ENCODE data around the gene IL26.
"Not testable (repeated sequence)": the region's sequence is repeated elsewhere in the genome, so short reads cannot be mapped to it uniquely, and the experiment has no call there.

Gene IL26

DNA sequence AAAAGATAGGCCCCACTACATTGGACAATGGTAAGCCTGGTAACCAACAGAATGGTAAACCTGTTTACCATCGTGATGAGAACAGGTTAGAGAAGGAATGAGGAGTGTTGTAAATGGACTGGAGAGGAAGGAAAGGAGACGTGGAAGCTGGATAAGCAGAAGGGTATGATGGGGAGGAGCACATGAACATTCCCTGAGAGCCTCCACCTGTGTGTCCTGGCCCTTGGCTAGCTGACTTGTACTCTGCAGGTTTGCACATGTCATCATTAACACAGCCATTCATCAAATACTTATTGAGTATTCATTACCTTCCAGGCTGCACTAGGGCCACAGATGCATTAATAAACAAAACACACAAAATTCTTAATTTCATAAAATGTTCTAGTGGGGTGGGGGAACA, 4.3 kb upstream of the IL26 start:
- Mint-ChIP-seq H3K4me1 (no peaks in the 10 kb centered on the region), H3K9me3 (no peaks in the 10 kb centered on the region), H3K4me3 (no peak overlapping the region), H3K27me3 (no peaks in the 10 kb centered on the region), H3K27ac (no peak overlapping the region), H3K36me3 (no peaks in the 10 kb centered on the region)
- no peak for ATAC-seq

DNA sequence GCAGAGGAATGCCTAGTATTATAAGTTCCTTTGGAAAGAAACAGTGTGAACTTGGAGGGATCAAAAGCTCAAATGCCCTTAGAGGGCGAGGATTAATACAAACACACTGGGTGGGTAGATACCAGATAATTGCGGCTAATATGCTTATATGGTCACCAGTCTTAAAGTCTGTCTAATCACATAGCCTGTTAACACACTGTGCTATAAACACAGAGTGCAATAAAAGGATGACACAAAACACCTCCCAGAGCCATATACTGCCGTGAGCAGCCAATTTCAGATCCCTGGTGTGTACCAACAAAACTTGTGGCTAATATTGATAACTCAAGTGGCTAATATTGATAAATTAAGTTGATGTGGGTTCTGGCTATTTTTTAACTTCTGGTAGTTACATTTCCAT, 1.7 kb upstream of the IL26 start:
- Mint-ChIP-seq H3K36me3 (no peaks in the 10 kb centered on the region), H3K9me3 (no peaks in the 10 kb centered on the region), H3K4me1 (peaks cover 6% of the 10 kb centered on the region), H3K27ac (no peak overlapping the region), H3K4me3 (no peak overlapping the region), H3K27me3 (peaks cover 7% of the 10 kb centered on the region)
- no peak for ATAC-seq

DNA sequence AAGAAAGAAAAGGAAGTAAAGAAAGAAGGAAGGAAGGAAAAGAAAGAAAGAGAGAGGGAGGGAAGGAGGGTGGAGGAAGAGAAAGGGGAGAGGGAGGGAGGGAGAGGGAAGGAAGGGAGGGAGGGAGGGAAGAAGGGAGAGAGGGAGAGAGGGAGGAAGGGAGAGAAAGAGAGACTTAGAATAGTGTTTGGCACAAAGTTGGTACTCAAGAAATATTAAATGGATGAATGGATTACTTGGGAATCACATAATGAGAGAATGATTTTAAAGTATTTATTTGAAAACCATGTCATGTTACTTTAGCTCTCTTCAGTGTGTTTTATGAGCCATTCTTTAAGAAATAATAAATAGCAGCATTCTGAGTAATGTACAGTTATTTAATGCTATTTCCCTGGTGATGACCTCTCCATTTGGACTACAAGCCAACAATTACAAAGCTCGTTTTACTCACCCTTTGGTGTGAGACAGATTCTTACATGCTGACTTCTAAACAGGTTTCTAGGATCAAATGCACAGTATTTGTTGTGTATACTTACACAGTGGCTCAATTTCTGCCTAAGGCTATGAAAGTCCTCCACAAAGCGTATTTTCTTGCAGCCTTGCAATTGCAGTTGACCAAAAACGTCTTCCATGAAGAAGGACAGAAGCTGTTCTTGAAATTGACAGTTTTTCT, 861 bp downstream of the IL26 start:
- no peak overlapping the region for H3K4me3 Mint-ChIP-seq
- ATAC-seq: no peak
- no peaks in the 10 kb centered on the region for H3K9me3 Mint-ChIP-seq
- no peak overlapping the region for H3K27ac Mint-ChIP-seq
- H3K36me3 Mint-ChIP-seq: no peaks in the 10 kb centered on the region
- peaks cover 7% of the 10 kb centered on the region for H3K27me3 Mint-ChIP-seq
- peaks cover 6% of the 10 kb centered on the region for H3K4me1 Mint-ChIP-seq

DNA sequence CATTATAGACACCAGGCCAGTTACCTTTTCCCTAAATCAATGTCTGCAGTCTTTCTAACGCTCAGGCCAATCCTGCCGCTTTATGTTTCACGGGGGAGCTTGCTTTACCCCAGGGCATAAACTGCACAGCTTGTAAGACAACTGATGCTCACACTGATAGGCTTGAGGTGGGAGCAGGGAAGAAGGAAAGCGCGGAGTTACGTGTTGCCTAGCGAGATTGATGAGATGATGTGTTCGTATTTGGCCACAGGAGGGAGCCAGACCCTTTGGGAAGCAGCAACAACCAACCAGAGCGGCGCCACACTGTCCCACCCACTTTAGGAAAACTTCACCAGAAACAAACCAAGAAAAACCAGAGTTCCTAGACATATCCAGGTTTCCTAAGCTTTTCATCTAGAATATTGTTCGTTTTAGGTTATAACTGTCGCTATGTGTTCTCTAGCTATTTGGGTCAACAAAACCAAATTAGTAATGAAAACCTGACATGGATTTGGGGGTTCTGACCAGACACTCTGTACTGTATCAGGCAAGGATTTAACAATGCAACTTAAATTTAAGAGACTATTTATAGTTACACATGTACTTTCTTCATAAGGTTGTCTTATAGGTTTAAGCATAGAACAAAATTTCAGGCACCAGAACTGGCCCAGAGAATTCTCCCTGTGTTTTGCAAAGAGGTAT, 2.4 kb downstream of the IL26 start:
- Mint-ChIP-seq H3K4me1 (peaks cover 6% of the 10 kb centered on the region), H3K27me3 (peaks cover 7% of the 10 kb centered on the region), H3K27ac (peak overlapping the region; percentile 27), H3K36me3 (no peaks in the 10 kb centered on the region), H3K9me3 (no peaks in the 10 kb centered on the region), H3K4me3 (peak overlapping the region; percentile 34)
- peak; percentile 93 for ATAC-seq

DNA sequence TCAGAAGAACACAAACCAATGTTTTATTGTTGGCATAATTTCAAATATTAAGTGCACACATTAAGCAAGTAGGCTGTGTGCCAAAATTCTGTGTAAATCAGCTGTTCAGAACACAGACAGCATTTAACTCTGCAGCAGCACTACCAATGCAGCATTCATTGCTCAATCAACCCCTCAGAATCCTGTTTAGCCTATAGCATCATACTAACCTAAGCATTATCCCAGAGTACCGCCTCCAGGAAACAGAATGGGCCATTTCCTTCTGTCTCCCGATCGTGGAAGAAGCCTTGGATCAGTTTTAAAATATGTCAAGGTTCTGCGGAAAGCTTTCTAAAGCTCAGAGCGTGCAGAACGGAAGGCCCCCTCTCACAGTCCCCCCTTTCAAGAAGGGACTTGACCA, 3.3 kb downstream of the IL26 start:
- peaks cover 6% of the 10 kb centered on the region for H3K4me1 Mint-ChIP-seq

DNA sequence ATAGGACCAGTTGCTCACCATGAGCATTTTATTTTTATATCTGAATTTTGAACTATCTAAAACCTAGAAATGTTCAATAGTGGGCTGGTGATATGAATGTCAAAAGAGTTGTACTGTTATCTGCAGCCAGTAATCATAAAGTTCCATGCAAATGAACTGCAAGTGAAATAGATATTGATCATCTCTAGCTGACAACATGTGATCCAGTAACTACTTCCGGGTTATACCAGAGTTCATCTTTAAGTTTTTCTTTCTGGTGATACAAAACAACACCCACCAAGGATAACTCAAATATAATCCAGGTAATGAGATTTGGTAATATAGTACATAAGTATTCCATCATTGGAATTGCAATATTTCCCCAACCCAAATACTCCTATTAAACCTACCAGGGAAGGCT, 4.1 kb downstream of the IL26 start:
- H3K4me1 Mint-ChIP-seq: peaks cover 6% of the 10 kb centered on the region
- no peak overlapping the region for H3K27ac Mint-ChIP-seq
- H3K4me3 Mint-ChIP-seq: no peak overlapping the region
- peaks cover 7% of the 10 kb centered on the region for H3K27me3 Mint-ChIP-seq
- H3K9me3 Mint-ChIP-seq: no peaks in the 10 kb centered on the region
- no peaks in the 10 kb centered on the region for H3K36me3 Mint-ChIP-seq
- no peak for ATAC-seq

More for the DNA sequence above, 3.3 kb downstream of the IL26 start:
- H3K9me3 Mint-ChIP-seq: no peaks in the 10 kb centered on the region
- no peak for ATAC-seq
- H3K27me3 Mint-ChIP-seq: peaks cover 7% of the 10 kb centered on the region
- no peak overlapping the region for H3K4me3 Mint-ChIP-seq
- H3K27ac Mint-ChIP-seq: no peak overlapping the region
- no peaks in the 10 kb centered on the region for H3K36me3 Mint-ChIP-seq

DNA sequence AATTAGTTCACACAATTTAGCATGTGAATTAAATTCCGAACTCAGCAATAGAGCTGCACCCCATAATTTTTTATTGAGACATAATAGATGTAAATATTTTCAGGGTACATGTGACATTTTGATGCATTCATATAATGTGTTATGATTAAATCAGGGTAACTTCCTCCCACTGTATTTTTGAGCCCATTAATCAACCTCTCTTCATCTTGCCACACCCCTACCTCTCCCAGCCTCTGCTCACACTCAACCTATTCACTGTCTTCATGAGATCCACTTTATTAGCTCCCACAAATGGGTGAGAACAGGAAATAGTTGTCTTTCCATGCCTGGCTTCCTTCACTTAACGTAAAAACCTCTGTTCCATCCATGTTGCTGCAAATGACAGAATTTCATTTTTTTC, 14.7 kb downstream of the IL26 start:
- H3K9me3 Mint-ChIP-seq: no peaks in the 10 kb centered on the region
- no peaks in the 10 kb centered on the region for H3K36me3 Mint-ChIP-seq
- peaks cover 33% of the 10 kb centered on the region for H3K27me3 Mint-ChIP-seq
- H3K4me3 Mint-ChIP-seq: no peak overlapping the region
- no peak for ATAC-seq
- no peak overlapping the region for H3K27ac Mint-ChIP-seq
- no peaks in the 10 kb centered on the region for H3K4me1 Mint-ChIP-seq

DNA sequence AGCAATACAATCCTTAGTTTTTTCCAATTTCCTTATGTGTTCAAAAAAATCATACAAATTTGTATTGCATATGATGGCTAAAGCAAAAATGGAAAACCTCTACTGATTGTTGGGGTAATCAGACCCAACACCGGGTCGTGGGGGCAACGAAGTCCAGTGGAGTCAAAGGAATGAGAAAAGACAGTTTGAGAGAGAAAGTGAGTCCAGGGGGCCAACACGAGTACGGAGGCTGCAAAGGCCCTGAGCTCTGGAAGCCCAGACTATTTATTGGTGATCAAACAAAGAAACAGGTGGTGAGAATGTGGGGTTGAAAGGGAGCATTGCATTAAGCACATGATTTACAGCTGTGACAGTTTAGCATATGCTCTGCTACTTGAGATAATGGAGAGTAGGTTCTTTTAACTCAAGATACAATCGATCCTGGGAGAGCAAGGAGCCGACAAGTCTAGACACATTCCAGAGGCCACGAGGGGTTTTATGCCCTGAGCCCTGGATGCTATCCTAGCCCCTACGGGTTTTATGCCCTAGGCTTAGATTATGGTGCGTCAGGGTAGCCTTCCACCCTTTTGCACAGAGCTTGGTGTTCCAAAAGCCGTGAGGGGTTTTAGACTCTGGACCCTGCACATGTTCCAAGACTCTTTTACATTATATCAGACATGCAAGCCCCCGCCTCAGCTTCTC, 16.4 kb downstream of the IL26 start:
- H3K4me1 Mint-ChIP-seq, H3K9me3 Mint-ChIP-seq, H3K36me3 Mint-ChIP-seq, ATAC-seq, H3K4me3 Mint-ChIP-seq, H3K27ac Mint-ChIP-seq: not testable (repeated sequence)
- peaks cover 25% of the 10 kb centered on the region for H3K27me3 Mint-ChIP-seq

DNA sequence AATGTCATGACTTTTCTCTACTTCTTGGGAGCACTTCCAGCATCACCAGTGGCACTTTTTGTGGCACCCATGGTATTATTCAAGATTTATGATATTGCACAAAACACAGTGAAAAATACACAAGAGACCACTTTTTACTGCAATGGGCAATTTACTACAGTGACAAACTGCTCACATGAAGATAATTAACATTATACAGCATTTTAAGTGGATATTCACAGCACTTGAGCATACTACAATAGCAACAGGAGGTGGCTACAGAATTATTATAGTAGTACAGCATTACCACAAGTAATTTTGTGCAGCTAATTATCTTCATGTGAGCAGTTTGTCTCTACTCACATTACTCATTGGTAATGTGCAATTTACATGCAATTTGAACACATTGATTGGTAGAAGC, 18.3 kb downstream of the IL26 start:
- no peaks in the 10 kb centered on the region for H3K9me3 Mint-ChIP-seq
- no peak overlapping the region for H3K4me3 Mint-ChIP-seq
- no peaks in the 10 kb centered on the region for H3K36me3 Mint-ChIP-seq
- H3K4me1 Mint-ChIP-seq: no peaks in the 10 kb centered on the region
- H3K27me3 Mint-ChIP-seq: peaks cover 7% of the 10 kb centered on the region
- ATAC-seq: no peak
- H3K27ac Mint-ChIP-seq: no peak overlapping the region

DNA sequence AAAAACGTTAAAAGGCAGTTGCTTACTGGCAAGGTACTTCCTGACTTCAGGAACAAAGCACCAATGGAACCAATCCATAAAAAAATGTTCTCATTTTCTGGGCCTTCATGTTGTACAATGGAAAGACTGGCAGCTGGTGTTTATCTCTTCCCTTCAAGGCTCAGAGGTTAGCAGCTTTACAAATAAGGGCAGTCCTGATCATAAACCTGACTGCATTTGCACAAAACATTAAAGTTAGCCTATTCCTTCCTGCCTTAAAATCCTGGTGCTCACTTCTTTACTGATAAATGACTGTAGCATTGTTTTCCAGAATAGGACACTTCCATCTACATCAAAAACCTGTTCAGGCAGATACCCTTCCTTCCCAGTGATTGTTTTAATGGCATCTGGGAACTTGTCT, 19.2 kb downstream of the IL26 start:
- Mint-ChIP-seq H3K27me3 (no peaks in the 10 kb centered on the region), H3K36me3 (no peaks in the 10 kb centered on the region), H3K4me3 (no peak overlapping the region), H3K9me3 (no peaks in the 10 kb centered on the region), H3K27ac (no peak overlapping the region), H3K4me1 (no peaks in the 10 kb centered on the region)
- no peak for ATAC-seq

DNA sequence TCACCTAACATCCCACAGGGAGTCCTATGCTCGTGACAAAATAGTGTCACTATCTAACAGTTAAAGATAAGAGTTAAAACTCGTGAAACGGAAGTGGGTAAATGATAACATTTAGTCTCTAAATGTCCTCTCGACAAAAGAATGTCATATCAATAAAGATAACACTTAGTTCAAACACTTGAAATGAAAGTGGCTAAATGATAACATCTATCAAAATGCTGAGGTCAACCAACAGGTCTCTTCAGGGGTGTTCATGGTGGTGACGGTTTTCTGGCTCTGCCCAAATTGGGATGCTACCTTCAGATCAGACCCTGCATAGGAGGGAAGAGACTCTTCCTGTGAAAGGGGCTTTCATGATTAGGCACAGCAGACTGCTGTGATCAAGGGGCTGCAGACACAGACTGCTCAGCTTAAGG, 22.1 kb downstream of the IL26 start:
- H3K27me3 Mint-ChIP-seq: no peaks in the 10 kb centered on the region
- no peak overlapping the region for H3K27ac Mint-ChIP-seq
- H3K36me3 Mint-ChIP-seq: no peaks in the 10 kb centered on the region
- ATAC-seq: no peak
- no peaks in the 10 kb centered on the region for H3K9me3 Mint-ChIP-seq
- no peak overlapping the region for H3K4me3 Mint-ChIP-seq
- no peaks in the 10 kb centered on the region for H3K4me1 Mint-ChIP-seq

DNA sequence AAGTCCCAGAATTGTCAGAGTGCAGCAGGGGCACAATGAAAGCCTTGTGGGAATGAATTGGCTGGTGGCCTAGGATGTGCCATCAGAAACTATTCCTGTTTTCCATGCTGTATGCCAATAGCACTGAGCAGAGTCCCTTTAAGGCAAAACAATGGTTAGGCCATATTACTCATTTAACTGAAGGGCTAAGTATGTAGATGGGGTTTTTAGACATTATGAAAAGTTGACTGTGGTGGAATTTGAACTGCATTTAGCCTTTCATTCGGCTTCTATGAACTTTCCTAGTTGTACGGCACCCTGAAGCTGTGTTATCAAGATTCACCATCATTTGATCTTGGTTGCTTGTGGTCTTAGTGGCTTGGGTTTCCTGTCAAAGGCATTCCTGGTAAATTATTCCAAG, 24.8 kb downstream of the IL26 start:
- no peak for ATAC-seq
- Mint-ChIP-seq H3K4me3 (no peak overlapping the region), H3K27me3 (no peaks in the 10 kb centered on the region)

DNA sequence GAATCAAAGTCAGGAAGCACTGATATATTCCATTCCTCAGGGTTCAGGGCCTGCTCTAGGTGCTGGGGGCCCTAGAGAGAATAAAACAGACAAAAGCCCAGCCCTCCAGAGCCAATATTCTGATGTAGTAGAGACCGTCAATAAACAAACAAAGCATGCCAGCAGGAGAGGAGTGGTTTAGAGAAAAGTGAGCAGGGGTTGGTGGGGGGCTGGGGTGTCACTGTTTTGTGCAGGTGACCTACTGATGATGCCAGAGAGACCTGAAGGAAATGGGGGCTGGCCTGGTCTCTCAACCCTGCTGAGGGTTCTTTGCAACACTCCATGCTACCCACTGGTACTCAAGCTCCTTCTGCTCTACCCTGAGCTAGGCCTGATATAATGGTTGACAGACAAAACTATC, 26.5 kb downstream of the IL26 start:
- H3K4me3 Mint-ChIP-seq: no peak overlapping the region
- no peak for ATAC-seq

More for the DNA sequence above, 24.8 kb downstream of the IL26 start:
- Mint-ChIP-seq H3K4me1 (no peaks in the 10 kb centered on the region), H3K36me3 (no peaks in the 10 kb centered on the region), H3K9me3 (no peaks in the 10 kb centered on the region), H3K27ac (no peak overlapping the region)

DNA sequence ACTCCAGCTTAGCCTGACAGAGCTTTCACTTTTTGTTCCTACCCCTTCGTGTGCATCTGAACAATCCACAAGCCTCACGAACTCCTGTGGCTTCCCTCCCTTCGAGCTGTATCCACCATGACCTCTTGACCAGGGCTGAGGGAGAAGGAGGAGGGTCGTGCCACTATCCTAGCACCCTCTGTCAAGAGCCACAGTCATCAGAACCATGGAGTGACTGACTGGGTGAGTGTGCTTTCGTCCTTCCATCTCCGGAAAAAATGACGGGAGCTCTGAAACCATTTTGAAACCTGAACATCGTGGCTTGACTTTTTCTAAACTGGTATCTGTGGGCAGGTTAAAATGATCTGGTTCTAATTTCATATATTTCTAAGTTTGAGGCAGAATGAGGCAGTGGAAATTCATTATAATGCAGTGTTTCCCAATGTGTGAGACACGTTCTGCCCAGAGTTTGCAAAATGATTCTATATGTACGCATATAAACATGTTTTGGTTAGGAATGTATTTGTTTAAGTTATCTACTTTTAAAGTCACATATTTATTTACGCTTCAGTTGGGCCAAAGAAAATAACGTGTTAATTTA, 27.0 kb downstream of the IL26 start:
- ATAC-seq: no peak
- Mint-ChIP-seq H3K4me3 (no peak overlapping the region), H3K27me3 (no peaks in the 10 kb centered on the region), H3K9me3 (no peaks in the 10 kb centered on the region), H3K36me3 (no peaks in the 10 kb centered on the region), H3K27ac (no peak overlapping the region), H3K4me1 (no peaks in the 10 kb centered on the region)

More for the DNA sequence above, 26.5 kb downstream of the IL26 start:
- Mint-ChIP-seq H3K9me3 (no peaks in the 10 kb centered on the region), H3K36me3 (no peaks in the 10 kb centered on the region), H3K27ac (no peak overlapping the region), H3K27me3 (no peaks in the 10 kb centered on the region), H3K4me1 (no peaks in the 10 kb centered on the region)

DNA sequence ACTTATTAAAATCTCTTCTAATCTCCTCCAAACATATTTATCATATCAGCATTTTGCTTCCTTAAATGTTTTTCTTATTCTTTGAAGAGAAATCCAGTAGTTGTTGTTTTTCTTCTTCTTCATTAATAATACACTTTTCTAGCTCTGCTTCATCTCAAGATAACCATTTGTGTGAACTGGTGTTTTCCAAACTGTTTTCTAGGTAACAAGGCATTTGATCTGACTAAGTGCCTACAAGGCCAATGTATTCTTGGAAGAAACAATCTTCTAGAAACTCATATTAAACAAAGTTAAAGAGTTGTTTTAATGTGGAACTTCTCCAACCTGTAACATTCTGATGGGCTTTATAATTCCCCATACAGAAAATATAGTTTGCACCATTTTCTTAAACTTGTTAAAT, 35.3 kb downstream of the IL26 start:
- H3K36me3 Mint-ChIP-seq: peaks cover 7% of the 10 kb centered on the region
- peaks cover 26% of the 10 kb centered on the region for H3K27me3 Mint-ChIP-seq
- no peaks in the 10 kb centered on the region for H3K4me1 Mint-ChIP-seq
- H3K9me3 Mint-ChIP-seq: no peaks in the 10 kb centered on the region
- no peak overlapping the region for H3K27ac Mint-ChIP-seq
- no peak for ATAC-seq
- no peak overlapping the region for H3K4me3 Mint-ChIP-seq

Measured in stimulated activated memory B cell treated with anti-CD40 and anti-IgM and Interleukin-4, amounts not matched to agents 10 μg/mL and 1 μg/mL and 100 μg/mL, for 72 hours (primary cell).